DND-41 (cell line): ENCODE measurements around the gene PRMT3.

Experiments
- EZH2 ChIP-seq: IDR thresholded peaks from 3 replicates; pipeline ENCODE4 v1.6.1; 2012; ENCODE audit warnings: borderline replicate concordance, low read depth, mild to moderate bottlenecking, moderate library complexity, low read length, inconsistent platforms; ENCODE audit not compliant: severe bottlenecking
- TF ChIP-seq, protein P1 (sequence below): IDR thresholded peaks from 2 replicates; pipeline ENCODE4 v1.5.1; 2012; ENCODE audit warnings: borderline replicate concordance, low read length, moderate library complexity, mild to moderate bottlenecking; ENCODE audit not compliant: poor library complexity, severe bottlenecking; ENCODE audit errors: extremely low read depth

DNA sequence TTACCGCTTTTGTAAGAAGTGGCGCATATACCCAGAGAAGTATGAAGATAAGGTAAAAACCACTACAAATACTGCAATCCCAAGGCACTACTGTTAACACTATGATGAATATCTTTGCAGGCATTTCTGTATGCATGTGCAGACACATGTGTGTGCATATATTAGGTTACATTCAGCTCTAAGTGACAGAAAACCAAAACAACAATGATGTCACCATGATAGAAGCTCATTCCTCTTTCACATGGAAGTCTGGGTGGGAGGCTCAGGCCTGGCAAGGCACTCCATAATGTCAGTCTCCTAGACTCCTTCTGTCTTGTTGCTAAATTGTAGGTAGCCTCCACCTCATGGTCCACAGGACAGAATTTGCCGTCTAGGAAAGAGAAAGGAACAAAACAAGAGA lies 148.8 kb downstream of the PRMT3 start:
- TF ChIP-seq, protein P1, sequence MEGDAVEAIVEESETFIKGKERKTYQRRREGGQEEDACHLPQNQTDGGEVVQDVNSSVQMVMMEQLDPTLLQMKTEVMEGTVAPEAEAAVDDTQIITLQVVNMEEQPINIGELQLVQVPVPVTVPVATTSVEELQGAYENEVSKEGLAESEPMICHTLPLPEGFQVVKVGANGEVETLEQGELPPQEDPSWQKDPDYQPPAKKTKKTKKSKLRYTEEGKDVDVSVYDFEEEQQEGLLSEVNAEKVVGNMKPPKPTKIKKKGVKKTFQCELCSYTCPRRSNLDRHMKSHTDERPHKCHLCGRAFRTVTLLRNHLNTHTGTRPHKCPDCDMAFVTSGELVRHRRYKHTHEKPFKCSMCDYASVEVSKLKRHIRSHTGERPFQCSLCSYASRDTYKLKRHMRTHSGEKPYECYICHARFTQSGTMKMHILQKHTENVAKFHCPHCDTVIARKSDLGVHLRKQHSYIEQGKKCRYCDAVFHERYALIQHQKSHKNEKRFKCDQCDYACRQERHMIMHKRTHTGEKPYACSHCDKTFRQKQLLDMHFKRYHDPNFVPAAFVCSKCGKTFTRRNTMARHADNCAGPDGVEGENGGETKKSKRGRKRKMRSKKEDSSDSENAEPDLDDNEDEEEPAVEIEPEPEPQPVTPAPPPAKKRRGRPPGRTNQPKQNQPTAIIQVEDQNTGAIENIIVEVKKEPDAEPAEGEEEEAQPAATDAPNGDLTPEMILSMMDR, result no peak
- TF ChIP-seq EZH2, result no peak
